ENCODE data around the gene GSE1.

DNA sequence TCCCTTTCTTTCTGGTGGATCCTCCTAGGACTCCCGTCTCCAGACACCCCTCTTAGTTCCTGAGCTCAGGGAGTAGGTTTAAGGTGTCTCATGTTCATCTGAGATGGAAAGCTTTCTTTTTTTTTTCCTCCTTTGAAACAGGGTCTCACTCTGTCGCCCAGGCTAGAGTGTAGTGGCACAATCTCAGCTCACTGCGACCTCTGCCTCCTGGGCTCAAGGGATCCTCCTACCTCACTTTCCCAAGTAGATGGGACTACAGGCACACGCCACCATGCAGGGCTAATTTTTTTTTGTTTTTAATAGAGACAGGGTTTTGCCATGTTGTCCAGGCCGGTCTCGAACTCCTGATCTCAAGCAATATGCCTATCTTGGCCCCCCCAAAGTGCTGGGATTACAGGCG is 3.6 kb upstream of the GSE1 start:
- TF ChIP-seq, protein P1, sequence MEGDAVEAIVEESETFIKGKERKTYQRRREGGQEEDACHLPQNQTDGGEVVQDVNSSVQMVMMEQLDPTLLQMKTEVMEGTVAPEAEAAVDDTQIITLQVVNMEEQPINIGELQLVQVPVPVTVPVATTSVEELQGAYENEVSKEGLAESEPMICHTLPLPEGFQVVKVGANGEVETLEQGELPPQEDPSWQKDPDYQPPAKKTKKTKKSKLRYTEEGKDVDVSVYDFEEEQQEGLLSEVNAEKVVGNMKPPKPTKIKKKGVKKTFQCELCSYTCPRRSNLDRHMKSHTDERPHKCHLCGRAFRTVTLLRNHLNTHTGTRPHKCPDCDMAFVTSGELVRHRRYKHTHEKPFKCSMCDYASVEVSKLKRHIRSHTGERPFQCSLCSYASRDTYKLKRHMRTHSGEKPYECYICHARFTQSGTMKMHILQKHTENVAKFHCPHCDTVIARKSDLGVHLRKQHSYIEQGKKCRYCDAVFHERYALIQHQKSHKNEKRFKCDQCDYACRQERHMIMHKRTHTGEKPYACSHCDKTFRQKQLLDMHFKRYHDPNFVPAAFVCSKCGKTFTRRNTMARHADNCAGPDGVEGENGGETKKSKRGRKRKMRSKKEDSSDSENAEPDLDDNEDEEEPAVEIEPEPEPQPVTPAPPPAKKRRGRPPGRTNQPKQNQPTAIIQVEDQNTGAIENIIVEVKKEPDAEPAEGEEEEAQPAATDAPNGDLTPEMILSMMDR (IDR thresholded peaks at IDR 0.05) = no peak
- no peak for TF ChIP-seq EP300 (IDR thresholded peaks at IDR 0.05)
- TF ChIP-seq POLR2A (IDR thresholded peaks at IDR 0.05) = no peak
